LNCaP clone FGC (cell line): ENCODE measurements around the gene FRMPD2.

ENCODE experiments used
- DNase-seq: peaks from one replicate; pipeline ENCODE4 v3.0.0-alpha.2; 2011; ENCODE audit warnings: low read depth
- H3K4me3 ChIP-seq: 2 replicates; pipeline ENCODE4 v1.5.1; 2011; ENCODE audit warnings: mild to moderate bottlenecking, low read depth, low read length, control low read depth
- TF ChIP-seq, protein P1 (sequence below): IDR thresholded peaks from 2 replicates; pipeline ENCODE4 v1.5.1; 2012; ENCODE audit warnings: mild to moderate bottlenecking; ENCODE audit not compliant: control insufficient read depth, insufficient read depth; ENCODE audit errors: extremely low read depth

FRMPD2 gene

GRCh38 chr10:48210966-48211365 is 63.5 kb downstream of the FRMPD2 start:
- TF ChIP-seq, protein P1, sequence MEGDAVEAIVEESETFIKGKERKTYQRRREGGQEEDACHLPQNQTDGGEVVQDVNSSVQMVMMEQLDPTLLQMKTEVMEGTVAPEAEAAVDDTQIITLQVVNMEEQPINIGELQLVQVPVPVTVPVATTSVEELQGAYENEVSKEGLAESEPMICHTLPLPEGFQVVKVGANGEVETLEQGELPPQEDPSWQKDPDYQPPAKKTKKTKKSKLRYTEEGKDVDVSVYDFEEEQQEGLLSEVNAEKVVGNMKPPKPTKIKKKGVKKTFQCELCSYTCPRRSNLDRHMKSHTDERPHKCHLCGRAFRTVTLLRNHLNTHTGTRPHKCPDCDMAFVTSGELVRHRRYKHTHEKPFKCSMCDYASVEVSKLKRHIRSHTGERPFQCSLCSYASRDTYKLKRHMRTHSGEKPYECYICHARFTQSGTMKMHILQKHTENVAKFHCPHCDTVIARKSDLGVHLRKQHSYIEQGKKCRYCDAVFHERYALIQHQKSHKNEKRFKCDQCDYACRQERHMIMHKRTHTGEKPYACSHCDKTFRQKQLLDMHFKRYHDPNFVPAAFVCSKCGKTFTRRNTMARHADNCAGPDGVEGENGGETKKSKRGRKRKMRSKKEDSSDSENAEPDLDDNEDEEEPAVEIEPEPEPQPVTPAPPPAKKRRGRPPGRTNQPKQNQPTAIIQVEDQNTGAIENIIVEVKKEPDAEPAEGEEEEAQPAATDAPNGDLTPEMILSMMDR = no peak
- no peak for DNase-seq
- no peak overlapping the region for H3K4me3 ChIP-seq

- no peak overlapping the region for H3K4me3 ChIP-seq
- DNase-seq = no peak
- TF ChIP-seq, protein P1 = no peak
Observed at GRCh38 chr10:48210391-48210790, 64.1 kb downstream of the FRMPD2 start.

GRCh38 chr10:48209241-48209640 is 65.3 kb downstream of the FRMPD2 start:
- TF ChIP-seq, protein P1 = no peak
- no peak overlapping the region for H3K4me3 ChIP-seq
- no peak for DNase-seq

DNA sequence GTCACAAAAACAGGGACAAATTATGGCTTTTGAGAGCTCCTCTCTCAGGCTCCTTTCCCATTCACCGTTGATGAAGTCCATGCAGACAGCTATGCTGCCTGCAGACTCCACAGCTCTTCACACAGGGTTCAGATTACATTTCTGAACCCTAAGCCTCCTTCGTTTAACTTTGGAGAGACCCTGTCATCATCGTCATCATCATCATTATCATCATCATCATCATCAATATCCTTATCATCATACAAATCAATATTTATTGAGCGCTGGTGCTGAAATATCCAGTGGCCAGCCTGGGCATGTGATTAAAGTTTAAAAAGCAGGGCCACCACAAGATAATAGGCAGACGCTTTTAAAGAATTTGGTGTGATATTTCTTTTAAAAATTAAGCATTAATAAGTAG is 66.6 kb downstream of the FRMPD2 start:
- TF ChIP-seq, protein P1 = no peak
- no peak for DNase-seq
- H3K4me3 ChIP-seq = no peak overlapping the region

DNA sequence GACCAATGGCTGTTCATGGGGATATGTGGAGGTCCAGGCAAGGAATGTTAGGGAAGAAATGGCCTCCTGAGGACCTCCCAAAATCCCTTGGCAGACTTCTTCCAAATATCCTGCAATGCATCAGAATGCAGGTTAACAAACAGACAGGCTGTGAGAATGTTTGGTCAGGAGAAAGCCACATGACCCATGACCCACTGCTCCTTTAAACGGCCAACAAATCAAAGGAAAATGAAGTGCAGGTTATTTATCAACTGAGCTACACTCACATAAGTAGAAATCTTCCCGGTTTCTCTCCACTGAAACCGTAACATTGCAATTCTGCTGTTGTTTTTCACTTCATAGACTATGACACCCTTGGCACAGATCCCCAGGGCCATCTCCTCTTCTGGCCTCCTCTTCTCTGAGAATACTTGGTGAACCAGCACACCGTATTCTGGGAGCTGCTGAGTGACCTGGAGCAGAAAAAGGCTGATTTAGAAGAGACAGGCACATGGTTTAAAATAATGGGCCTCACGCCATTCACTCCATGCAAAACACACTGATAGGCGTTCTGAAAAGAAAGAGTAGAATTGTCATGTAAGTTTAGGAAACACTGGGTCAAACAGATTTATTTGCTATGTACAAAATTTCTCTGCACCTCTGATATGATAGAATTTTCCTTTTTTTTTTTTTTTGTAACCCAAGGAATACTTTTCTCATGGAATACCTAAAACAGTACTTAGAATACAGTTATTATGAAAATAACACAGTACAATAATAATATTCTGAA is 67.8 kb downstream of the FRMPD2 start:
- no peak for DNase-seq
- H3K4me3 ChIP-seq = no peak overlapping the region
- TF ChIP-seq, protein P1 = no peak

GRCh38 chr10:48205918-48206317 is 68.6 kb downstream of the FRMPD2 start:
- no peak overlapping the region for H3K4me3 ChIP-seq
- no peak for DNase-seq
- TF ChIP-seq, protein P1 = no peak

GRCh38 chr10:48199580-48200377 is 74.7 kb downstream of the FRMPD2 start:
- no peak overlapping the region for H3K4me3 ChIP-seq
- DNase-seq = no peak
- TF ChIP-seq, protein P1 = no peak
